HCEC 1CT (cell line): ENCODE measurements around the gene RTL10.

Experiments used
- DNase-seq: peaks from one replicate; pipeline ENCODE4 v3.0.0-alpha.2; 2017

RTL10 gene

DNA sequence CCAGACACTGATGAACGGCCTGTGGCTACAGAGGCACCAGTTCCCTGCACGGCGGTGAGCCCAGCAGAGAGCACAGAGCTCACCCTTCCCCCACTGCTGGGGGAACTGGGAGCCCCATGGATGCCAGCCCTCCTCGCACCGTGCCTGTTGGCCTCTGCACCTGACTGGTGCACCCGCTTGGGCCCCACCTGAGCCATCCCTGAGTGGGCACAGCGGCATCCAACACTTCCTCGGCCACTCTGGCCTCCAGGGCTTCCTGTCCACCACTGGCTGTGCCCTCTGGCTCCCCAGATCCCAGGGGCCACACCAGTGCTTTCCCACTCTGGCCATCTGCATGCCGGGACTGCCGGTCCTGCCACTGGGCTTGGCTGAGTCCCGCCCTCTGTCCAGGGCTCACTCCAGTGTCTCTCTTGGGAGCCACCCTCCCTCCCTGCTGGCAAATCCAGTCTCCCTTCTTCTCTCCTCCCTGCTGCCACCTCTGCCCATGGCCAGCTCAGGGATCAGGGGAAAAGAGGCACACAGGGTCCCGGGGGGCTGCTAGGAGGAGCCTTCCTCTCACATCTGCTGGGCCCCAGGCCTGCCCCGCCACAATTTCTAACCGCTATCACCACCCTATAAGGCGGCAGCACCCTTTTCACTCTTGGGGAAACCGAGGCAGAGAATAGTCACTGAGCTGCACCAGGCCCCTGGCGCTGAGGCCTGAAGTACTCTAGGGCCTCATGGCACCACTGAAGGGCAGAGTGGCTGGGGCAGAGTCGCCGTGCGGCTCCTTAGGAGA lies 33.0 kb downstream of the RTL10 start:
- DNase-seq = no peak

- DNase-seq = no peak
These were observed 33.7 kb downstream of the RTL10 start for GRCh38 chr22:19820880-19821522.

- no peak for DNase-seq
These were observed 34.5 kb downstream of the RTL10 start for GRCh38 chr22:19819911-19820879.

GRCh38 chr22:19819208-19819910 lies 35.3 kb downstream of the RTL10 start:
- no peak for DNase-seq

- no peak for DNase-seq
These were observed 36.1 kb downstream of the RTL10 start for GRCh38 chr22:19818324-19819207.

GRCh38 chr22:19816372-19817119 lies 38.1 kb downstream of the RTL10 start:
- DNase-seq = no peak

- no peak for DNase-seq
These were observed 38.8 kb downstream of the RTL10 start for GRCh38 chr22:19815823-19816290.

DNA sequence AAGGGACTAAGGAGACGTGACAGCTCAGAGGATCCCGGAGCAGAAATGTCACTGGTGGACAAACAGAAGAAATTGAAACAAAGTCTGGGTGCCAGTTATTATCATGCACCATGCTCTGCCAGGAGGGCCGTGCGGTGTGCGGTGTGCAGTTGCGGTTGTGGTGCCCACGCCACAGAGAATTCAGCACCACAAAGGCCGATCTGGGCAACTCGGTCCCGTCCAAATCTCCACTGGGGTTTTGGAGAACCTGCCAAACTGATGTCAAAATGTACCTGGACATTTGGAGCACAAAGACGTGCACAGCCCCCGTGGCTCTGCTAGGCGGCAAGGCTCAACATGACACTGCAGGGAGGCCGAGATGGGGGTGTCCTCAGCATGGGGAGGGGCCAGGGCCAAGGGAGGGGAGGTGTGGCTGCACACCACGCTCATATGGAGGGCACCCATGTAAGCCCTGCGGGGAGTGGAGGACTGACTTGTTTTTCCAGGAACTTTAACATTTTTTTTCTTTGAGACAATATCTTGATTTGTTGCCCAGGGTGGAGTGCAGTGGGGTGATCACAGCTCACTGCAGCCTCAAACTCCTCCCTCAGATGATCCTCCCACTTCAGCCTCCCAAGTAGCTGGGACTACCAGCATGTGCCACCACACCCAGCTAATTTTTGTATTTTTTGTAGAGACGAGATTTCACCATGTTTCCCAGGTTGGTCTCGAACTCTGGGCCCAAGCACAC lies 39.4 kb downstream of the RTL10 start:
- DNase-seq = no peak

DNA sequence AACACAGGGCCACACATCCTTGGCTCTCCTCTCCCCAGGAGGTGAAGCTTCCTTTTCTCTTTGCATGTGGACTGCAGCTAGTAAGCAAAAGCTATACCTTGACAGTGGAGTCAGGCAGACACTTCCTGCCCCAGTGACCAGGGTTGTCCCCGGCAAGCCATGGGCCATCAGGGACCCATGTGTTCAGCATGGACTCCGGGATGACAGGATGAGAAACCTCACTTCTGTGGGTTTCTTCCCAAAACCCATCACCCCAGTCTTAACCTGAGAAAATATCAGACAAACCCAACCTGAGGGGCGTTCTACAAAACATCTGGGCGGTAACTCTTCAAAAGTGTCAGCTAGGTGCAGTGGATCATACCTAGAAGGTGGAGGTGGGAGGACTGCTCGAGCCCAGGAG lies 40.2 kb downstream of the RTL10 start:
- no peak for DNase-seq

DNA sequence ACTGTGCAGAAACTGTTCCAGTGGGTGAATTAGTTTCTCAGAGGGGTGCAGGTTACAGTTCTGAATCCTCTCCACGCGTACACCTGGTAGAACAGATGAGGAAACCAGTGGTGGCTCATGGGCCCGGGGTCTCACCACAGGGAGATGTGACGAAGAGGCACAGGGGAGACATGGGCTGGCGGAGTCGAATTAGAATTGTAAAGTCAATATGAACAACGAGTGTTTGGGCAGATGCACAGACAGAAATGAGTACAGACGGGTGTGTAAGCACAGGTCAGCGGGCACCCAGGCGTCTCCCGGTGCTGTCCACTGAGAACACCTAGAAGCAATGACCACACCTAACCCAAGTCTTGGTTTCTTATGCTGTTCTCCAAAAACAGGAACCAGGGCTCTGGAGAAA lies 41.8 kb downstream of the RTL10 start:
- no peak for DNase-seq

DNA sequence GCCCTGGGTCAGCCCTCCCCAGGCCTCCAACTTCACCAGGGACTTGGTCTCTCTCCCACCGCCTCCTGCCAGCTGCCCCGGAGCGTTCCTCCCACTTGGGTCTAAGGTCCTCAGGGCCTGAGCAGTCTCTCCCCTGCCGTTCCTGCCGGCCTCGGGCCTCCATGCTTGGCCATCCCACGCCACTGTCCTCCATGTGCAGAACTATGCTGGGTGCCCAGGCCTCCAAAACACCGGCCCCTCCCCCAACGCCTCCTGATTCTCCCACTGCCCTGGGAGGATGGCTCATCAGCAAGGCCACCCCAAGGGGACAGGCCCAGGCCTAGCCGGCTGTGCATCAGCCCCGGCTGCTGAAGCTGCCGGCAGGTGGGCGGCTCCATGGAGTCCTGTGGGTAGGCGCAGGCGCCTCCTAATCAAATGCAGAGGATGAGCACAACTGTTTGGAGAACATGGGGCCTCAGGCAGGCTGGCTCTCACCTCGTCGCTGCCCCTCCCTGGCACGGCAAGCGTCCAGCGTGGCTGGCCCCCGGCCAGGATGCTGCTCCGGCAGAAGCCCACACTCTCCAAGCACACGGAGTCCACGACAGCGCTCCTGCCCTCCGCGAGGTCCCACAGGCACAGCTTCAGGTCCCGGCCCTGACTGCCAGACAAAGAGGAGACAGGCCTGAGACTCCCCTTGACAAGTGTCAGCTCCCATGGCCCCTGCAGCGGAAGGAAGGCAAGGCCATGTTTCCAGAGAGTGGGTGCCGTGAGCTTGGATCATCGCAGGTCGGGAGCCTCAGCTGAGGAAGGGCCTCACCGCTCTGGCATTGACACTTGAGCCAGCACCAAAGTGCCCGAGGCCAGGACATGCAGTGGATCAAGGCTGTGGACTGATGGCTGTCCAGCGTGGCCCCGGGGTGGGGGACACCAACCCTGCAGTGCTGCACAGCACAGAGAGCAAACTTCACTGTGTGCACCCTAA lies 42.6 kb downstream of the RTL10 start:
- DNase-seq = no peak

GRCh38 chr22:19811211-19811621 lies 43.5 kb downstream of the RTL10 start:
- no peak for DNase-seq

DNA sequence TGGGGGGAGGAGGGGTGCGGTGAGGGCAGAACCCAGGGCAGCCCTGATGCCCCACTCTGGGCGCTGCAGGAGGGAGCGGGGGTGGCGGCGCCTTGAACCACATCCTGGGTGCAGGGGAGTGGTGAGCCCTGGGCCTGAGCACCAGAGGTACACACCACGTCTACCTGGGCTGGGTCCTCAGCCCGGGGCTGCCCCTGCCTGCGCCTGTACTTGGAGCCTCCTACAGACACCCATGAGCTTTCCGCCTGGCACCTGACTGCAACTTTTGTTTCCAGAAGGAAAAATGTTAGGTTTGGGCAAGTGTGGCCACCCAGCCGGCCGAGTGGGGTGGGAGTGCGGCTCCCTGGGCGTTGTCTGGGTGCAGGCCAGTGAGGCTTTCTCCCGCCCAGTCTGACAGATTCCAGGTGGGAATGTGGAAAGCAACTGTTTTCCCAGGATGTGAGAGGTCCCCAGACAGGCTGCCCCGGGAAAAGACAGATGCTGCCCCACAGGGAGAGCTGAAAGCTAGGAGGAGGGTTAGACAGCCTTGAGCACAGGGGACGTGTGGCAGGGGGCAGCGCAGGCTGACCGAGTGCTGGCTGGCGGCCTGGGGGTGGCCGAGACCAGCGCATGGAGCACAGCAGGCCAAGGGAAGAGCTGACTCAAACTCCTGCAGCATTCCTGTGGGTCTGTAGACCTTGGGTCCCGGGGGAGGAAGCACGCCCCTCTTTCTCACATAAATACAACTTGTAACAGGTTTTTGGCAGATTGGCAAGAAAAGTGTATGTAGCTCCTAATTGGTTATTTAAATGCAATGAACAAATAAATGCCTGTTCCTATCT lies 44.1 kb downstream of the RTL10 start:
- no peak for DNase-seq

GRCh38 chr22:19809741-19810140 lies 44.9 kb downstream of the RTL10 start:
- DNase-seq = no peak

GRCh38 chr22:19808873-19809478 lies 45.7 kb downstream of the RTL10 start:
- no peak for DNase-seq

GRCh38 chr22:19807914-19808872 lies 46.5 kb downstream of the RTL10 start:
- DNase-seq = no peak
